D721Med (cell line): ENCODE data around the gene CAMK2D.

ENCODE experiments used
- DNase-seq: peaks from one replicate; pipeline ENCODE4 v3.0.0; 2011; ENCODE audit warnings: low spot score; ENCODE audit not compliant: insufficient read length
- FAIRE-seq: peaks from 2 replicates; lab custom pipeline; 2011; peaks lifted over from hg19 to GRCh38; lab: Jason Lieb, UNC
- TF ChIP-seq, protein P1 (sequence below): IDR thresholded peaks from 2 replicates; pipeline ENCODE4 v1.5.1; 2012; ENCODE audit warnings: mild to moderate bottlenecking, control low read depth; ENCODE audit not compliant: insufficient read depth; ENCODE audit errors: missing control alignments

Gene CAMK2D

DNA sequence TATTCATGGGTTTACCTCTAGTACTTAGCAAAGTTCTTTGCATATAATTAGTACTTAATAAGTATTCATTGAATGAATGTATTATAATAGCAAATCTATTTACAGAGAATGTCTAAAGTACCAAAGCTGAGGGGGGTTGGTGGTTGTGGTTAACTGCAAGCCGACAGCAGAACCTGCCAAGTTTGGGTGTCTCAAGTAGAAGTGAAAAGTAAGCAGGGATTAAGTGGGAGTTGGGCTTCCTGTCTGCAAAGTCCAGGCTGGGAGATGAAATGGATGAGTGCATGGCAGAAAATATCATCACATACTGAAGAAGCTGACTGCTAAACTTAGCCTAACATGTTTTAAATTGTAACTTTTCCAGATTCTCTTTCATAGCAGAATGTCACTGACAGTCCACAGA is 169.6 kb downstream of the CAMK2D start:
- no peak for FAIRE-seq
- TF ChIP-seq, protein P1, sequence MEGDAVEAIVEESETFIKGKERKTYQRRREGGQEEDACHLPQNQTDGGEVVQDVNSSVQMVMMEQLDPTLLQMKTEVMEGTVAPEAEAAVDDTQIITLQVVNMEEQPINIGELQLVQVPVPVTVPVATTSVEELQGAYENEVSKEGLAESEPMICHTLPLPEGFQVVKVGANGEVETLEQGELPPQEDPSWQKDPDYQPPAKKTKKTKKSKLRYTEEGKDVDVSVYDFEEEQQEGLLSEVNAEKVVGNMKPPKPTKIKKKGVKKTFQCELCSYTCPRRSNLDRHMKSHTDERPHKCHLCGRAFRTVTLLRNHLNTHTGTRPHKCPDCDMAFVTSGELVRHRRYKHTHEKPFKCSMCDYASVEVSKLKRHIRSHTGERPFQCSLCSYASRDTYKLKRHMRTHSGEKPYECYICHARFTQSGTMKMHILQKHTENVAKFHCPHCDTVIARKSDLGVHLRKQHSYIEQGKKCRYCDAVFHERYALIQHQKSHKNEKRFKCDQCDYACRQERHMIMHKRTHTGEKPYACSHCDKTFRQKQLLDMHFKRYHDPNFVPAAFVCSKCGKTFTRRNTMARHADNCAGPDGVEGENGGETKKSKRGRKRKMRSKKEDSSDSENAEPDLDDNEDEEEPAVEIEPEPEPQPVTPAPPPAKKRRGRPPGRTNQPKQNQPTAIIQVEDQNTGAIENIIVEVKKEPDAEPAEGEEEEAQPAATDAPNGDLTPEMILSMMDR, result no peak
- no peak for DNase-seq

DNA sequence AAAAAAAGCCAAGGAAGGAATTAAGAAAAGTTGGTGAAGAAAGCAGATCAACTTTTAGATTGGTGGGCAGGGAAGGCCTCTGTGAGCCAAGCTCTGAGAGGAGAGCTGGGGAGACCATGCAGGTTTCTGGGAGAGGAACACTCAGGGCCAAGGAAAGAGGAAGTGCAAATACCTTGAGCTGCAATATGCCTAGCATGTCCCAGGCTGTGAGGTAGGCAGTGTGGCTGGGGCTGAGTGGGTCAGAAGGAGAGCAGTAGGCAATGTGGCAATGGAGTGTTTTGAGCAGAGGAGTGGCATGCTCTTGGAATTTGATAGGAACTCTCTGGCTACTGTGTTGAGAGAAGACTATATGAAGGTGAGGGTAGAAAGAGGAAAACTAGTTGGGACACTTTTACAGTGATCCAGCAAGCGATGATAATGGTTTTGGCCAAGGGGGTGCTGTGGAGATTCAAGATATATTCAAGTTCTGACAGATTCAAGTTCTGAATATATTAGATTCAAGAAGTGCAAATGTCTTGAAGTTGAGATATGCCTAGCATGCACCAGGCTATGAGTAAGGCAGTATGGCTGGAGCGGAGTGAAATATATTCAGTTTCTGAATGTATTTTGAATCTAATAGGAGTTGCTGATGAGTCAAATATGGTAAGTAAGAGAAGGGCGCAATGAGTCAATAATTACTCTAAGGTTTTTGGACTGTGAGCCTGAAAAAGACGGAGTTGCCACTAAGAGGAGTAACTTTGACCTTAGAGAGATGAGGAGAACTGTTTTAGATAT is 172.5 kb downstream of the CAMK2D start:
- TF ChIP-seq, protein P1, result no peak
- FAIRE-seq (no peak), DNase-seq (no peak)

DNA sequence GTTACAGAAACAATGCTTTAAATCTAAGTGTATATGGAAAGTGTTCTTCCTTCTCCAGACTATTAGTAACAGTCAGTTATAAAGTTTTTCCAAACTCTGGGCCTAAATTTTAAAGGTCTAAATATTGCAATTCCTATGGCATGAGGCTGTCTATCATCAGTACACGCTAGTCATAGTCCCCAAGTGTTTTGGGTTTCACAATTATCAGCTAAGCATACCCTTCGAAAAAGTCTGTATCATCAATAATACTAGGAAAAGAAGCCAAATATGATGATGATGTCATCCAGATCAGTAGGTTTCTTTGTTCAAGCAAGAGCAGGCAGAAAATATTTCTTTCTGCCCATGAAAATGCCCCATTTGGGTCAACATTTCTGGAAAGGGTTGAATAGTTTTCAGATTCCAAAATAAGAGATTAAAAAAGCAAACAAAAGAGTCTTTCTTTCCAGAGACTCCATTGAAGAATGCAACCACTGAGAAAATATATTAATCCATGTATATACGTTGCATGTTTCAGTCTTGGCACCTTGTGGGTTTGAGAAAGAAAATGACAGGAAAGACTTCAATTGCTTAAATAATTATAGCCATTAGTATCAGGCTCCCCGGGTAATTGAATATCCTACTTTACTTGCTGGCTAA is 173.8 kb downstream of the CAMK2D start:
- DNase-seq (no peak), FAIRE-seq (no peak)
- TF ChIP-seq, protein P1, result no peak

DNA sequence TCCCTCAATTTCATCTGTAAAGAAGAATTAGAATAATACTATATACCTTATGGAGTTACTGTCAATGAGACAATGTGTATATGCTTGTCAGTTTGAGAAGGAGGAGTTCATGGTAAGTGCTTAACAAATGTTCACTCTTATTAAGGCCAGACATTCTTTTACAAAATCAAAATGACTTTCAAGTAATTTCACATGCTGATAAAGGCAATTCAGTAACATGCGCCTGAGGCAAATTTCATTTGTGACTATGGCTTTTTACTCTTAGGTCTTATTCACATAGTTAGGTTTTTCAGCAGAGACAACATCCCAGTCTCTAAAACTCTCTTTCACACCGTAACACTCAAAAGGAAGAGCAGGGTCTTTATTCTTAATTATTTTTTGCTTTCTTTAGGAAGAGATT is 174.4 kb downstream of the CAMK2D start:
- DNase-seq (no peak), FAIRE-seq (no peak)
- TF ChIP-seq, protein P1, result no peak

DNA sequence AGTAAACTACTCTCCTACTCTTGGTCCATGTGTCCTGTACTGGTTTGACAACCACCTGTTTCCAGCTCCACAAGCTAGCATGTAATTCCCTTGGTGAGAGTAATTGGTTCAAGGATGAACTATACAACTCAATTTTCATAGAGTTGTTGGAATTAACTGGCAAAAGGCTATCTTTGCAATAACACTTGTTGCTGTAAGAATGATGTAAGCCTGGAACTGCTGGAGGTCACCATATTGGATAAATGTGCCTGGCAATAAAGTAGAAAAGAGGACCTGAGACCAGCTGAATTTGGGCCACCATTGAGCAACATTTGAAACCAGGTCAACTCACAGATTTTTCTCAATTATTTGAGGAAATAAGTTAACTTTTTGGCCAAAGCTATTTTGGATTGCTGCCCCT is 175.5 kb downstream of the CAMK2D start:
- TF ChIP-seq, protein P1, result no peak
- FAIRE-seq, result no peak

DNA sequence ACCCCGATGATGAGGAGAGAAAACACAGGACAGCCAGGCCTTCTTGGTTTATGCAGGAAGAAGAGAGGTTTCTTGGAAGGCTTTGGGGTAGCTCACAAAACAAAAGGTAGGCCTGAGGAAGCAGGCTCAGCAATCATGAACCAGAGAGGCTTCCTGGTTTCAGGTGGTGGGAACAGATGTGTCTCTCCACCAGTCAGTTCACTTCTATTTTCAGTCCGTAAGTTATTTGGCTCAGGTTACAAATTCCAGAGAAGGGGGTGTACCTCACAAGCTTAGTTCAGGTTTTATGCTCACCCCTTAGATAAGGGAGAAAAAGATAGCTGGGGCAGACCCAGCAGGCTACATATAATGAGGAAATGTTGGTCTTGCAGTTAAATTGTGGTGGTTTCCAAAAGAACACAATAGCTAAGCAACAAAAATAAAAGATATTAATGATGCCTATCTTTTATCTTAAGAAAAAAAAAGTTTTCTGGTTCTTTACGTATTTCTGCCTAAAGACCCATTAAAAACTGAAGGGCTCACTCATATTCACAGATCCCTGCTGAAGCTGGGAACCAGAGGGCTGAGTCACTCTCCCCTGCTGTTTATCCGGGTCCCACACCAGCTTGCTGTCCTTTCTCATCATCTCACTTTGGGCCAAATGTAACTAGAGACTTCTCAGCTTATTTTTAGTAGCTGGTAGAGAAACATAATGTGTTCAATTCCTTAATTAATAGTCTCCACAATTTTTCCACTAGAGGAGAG is 177.0 kb downstream of the CAMK2D start:
- DNase-seq (no peak), FAIRE-seq (no peak)
- TF ChIP-seq, protein P1, result no peak

More for the DNA sequence above, 175.5 kb downstream of the CAMK2D start:
- no peak for DNase-seq

DNA sequence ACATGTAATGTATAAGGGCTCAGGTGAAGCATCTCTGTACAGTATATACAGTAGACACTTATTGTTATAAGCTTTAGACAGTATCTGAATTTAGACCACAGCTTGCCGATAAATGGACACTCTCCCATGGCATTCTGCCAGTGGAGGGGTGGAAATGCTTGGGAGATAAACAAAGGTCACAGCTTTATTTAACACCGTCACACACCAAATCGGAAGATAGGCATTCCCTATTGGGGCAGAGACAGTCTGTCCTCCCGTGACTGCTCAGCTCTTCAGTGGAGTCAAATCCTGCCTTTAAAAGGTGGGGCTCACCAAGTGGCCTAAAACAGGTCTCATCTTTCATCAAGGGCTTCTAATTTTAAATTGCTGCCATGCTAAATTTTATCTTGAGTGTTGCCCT is 178.8 kb downstream of the CAMK2D start:
- no peak for FAIRE-seq

More for the DNA sequence above, 178.8 kb downstream of the CAMK2D start:
- TF ChIP-seq, protein P1, result no peak
- no peak for DNase-seq
